Measurements from ENCODE around the gene RACGAP1. TPM values are rescaled to one million over a fixed set of nuclear protein-coding genes. Genes with fewer than 3 reads are reported as not detected.

RACGAP1 gene
- total and polyA plus RNA-seq, 2 of the 4 experiments (the other 2 are of a cell fraction) = 37.9 to 110 TPM

- Histone ChIP-seq H2BK120ac (ENCODE audit: low read depth, low read length) (no peak overlapping the region), H3K56ac (ENCODE audit: extremely low read depth, insufficient read depth, low read length) (no peak overlapping the region), H3K27ac (ENCODE audit: insufficient read depth, low read length) (no peak overlapping the region), H3K9me1 (ENCODE audit: insufficient read depth, low read length) (no peaks in the 10 kb centered on the region), H4K8ac (ENCODE audit: low read depth in 2 of 2, low read length in 2 of 2) (no peak overlapping the region), H2BK15ac (ENCODE audit: low read depth, low read length) (no peak overlapping the region), H2AK9ac (replicated peaks; ENCODE audit: low read depth, low read length, poor library complexity) (no peak overlapping the region), H2AFZ (replicated peaks; ENCODE audit: low read length, poor library complexity) (no peak overlapping the region), H3K9me3 (ENCODE audit: control insufficient read depth, insufficient read depth, low read length) (no peaks in the 10 kb centered on the region), H3K4me1 (ENCODE audit: control insufficient read depth, insufficient read depth, low read length) (no peaks in the 10 kb centered on the region), H3K79me1 (ENCODE audit: low read depth in 1 of 2, low read length in 2 of 2) (no peaks in the 10 kb centered on the region), H3K4ac (ENCODE audit: low read depth, low read length) (no peak overlapping the region), H3K23ac (ENCODE audit: low read depth, low read length) (no peak overlapping the region), H3K9ac (ENCODE audit: low read depth, low read length) (no peak overlapping the region), H2AK5ac (ENCODE audit: low read depth, low read length) (no peak overlapping the region), H3K36me3 (ENCODE audit: control insufficient read depth, insufficient read depth, low read length) (no peaks in the 10 kb centered on the region), H3K18ac (ENCODE audit: low read depth, low read length) (no peak overlapping the region), H3K14ac (replicated peaks; ENCODE audit: low read depth, low read length) (no peak overlapping the region), H3K4me2 (ENCODE audit: low read depth, low read length) (no peak overlapping the region), H2BK5ac (ENCODE audit: low read depth, low read length, poor library complexity, severe bottlenecking) (no peak overlapping the region), H3K27me3 (ENCODE audit: control insufficient read depth, insufficient read depth, low read length) (peaks cover 58% of the 10 kb centered on the region), H4K20me1 (ENCODE audit: insufficient read depth, low read length) (no peaks in the 10 kb centered on the region), H4K91ac (ENCODE audit: insufficient read depth, low read depth, low read length) (no peak overlapping the region), H4K5ac (ENCODE audit: low read depth, low read length) (no peak overlapping the region), H3K4me3 (ENCODE audit: insufficient read depth, low read depth, low read length) (no peak overlapping the region), H2BK20ac (ENCODE audit: low read depth, low read length) (no peak overlapping the region)
- TF ChIP-seq ELK1 (IDR thresholded peaks at IDR 0.05; ENCODE audit: borderline replicate concordance, low read depth, low read length) = no peak
- TF ChIP-seq FOS (IDR thresholded peaks at IDR 0.05; ENCODE audit: low read depth, low read length) = no peak
- TF ChIP-seq NFE2L2 (IDR thresholded peaks at IDR 0.05; ENCODE audit: low read depth, low read length) = no peak
- TF ChIP-seq MAFK (IDR thresholded peaks at IDR 0.05; ENCODE audit: low read depth, low read length) = no peak
- no peak for TF ChIP-seq USF2 (IDR thresholded peaks at IDR 0.05; ENCODE audit: low read depth, low read length)
- TF ChIP-seq RCOR1 (IDR thresholded peaks at IDR 0.05; ENCODE audit: insufficient replicate concordance, low read length) = no peak
- TF ChIP-seq SMC3 (IDR thresholded peaks at IDR 0.05; ENCODE audit: low read depth, low read length) = no peak
- no peak for TF ChIP-seq CEBPB (IDR thresholded peaks at IDR 0.05; ENCODE audit: low read depth, low read length)
- no peak for TF ChIP-seq MXI1 (IDR thresholded peaks at IDR 0.05; ENCODE audit: borderline replicate concordance, low read depth, low read length)
- TF ChIP-seq RFX5 (IDR thresholded peaks at IDR 0.05; ENCODE audit: low read depth, low read length) = no peak
- ATAC-seq (ENCODE audit: low read depth) = no peak
- intact Hi-C loops (cut with micrococcal nuclease) = no loop called here
- WGBS, 2 experiments (ENCODE audit: extremely low coverage in 2 of 2, insufficient read length in 1 of 2) = 51% methylated on average over 9 of the region's 10 CpGs; no CpG with 5 or more reads in 1 of the 2 experiments
- DNase-seq = no peak
- ChIA-PET CTCF (interaction anchor here (1.2 kb wide), 1 partner anchor 85 kb away, joined by 4 read pairs; no protein-coding TSS in a partner anchor), POLR2A (ENCODE audit: unreplicated experiment) (no interaction called here)
- in situ Hi-C loops (cut with MboI; ENCODE audit: low sequenced_read_pairs) = loop anchor here (5.0 to 10.0 kb wide), 2 partner anchors 87 to 204 kb away; partner anchors contain the start of gene ASIC1
- BruUV-seq (replicated peaks) = no TSS peak
- dilution Hi-C loops (cut with HindIII; ENCODE audit: low sequenced_read_pairs, unreplicated experiment) = no loop called here
These were observed 54.6 kb downstream of the RACGAP1 start for GRCh38 chr12:49970658-49971057.

Data from IMR-90 (cell line).